CD4-positive, alpha-beta T cell treated with Interleukin-4 for 1 hour (primary cell): ENCODE data around the gene CERCAM.
"Not testable (repeated sequence)": the region's sequence is repeated elsewhere in the genome, so short reads cannot be mapped to it uniquely, and the experiment has no call there.

ENCODE experiments used
- DNase-seq, 2 donors: peaks; one replicate each; pipeline ENCODE4 v3.0.0-alpha.2; 2020 to 2022

CERCAM gene

DNA sequence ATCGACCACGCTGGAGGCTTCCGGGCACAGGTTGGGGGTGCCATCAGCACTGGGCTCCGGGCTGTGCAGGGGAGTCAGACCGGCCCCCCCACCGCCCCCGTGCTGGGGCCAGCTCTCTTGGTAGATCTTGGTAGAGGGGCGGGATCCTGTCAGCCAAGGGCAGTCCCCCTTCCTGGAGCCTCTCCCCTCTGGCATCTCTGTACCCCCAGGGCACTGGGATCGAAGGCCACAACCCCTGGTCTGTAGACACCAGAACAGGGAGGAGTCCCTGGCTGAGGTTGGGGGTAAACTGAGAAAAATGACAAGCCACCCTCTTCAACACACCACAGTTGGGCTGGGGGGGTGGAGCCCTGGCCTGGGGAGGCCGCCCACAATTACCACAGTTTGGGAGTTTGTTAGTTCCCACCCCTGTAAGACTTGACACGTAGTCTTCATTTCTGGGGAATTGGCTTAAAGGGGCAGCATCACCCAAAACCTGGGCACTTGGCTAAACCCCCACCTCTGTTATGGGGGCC, 882 bp downstream of the CERCAM start:
- DNase-seq = peak in 1 of 2 donors; percentile 8

DNA sequence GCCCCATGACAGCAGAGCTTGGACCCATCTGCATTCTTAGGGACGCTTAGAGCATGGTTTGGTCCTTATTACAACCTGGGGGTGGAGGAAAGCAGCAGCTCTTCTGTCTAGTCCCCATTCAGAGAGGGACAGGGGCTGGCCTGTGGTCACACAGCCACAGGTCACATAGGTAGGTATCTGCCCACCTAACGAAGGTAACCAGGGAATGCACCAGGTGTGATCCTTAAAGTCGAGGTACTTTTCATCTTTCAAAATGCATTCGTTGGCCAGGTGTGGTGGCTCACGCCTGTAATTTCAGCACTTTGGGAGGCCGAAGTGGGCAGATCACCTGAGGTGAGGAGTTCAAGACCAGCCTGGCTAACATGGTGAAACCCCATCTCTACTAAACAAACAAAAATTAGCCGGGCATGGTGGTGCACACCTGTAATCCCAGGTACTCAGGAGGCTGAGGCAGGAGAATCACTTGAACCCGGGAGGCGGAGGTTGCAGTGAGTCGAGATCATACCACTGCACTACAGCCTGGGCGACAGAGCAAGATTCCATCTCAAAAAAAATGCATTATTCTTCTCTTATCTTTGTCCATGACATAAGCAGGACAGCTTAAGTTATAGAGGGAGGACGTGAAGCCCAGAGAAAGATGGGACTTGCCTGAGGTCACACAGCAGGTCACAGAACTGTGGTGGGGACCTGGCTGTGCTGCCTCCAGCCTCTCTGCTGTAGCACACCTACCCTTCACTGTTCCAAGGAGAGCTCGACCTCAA, 1.5 kb downstream of the CERCAM start:
- not testable (repeated sequence) for DNase-seq

DNA sequence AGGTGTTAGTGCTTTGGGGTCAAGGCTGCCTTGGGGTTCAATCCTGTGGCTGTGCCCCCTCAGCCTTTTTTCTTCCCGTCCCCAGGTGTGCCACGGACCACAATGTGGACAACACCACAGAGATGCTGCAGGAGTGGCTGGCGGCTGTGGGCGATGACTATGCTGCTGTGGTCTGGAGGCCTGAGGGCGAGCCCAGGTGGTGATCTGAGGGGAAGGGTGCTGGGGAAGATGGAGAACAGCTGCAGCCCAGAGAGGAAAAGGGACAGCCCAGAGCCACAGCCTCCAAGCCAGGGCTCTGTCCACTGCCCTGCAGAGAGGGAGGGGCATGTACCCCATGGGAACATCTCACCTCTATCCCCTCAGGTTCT, 2.1 kb downstream of the CERCAM start:
- DNase-seq = no peak

DNA sequence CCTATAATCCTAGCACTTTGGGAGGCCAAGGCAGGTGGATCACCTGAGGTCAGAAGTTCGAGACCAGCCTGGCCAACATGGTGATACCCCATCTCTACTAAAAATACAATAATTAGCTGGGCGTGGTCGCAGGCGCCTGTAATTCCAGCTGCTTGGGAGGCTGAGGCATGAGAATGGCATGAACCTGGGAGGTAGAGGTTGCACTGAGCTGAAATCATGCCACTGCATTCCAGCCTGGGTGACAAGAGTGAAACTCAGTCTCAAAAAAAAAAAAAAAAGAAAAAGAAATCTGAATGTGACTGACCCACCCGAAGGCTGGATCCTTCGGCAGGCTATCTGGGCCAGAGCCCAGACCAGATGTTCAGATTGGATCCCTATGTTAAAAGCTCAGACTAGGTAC, 2.7 kb downstream of the CERCAM start:
- not testable (repeated sequence) for DNase-seq

DNA sequence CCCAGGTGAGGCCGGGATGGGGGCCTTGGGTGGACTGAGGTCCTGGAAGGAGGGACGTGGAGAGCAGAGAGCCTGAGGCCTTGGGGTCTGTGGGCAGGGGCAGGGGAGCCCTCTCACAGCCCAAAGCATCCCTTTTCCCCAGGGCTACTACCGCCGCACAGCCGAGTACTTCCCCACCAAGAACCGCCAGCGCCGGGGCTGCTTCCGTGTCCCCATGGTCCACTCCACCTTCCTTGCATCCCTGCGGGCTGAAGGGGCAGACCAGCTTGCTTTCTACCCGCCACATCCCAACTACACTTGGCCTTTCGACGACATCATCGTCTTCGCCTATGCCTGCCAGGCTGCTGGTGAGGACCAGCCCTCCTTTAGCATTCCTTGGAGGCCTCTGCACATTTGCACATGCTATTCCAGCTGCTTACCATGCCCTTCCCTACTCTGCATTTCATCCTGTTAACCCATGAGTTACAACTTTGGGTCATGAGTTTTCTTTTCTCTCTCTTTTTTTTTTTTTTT, 3.7 kb downstream of the CERCAM start:
- DNase-seq = no peak

DNA sequence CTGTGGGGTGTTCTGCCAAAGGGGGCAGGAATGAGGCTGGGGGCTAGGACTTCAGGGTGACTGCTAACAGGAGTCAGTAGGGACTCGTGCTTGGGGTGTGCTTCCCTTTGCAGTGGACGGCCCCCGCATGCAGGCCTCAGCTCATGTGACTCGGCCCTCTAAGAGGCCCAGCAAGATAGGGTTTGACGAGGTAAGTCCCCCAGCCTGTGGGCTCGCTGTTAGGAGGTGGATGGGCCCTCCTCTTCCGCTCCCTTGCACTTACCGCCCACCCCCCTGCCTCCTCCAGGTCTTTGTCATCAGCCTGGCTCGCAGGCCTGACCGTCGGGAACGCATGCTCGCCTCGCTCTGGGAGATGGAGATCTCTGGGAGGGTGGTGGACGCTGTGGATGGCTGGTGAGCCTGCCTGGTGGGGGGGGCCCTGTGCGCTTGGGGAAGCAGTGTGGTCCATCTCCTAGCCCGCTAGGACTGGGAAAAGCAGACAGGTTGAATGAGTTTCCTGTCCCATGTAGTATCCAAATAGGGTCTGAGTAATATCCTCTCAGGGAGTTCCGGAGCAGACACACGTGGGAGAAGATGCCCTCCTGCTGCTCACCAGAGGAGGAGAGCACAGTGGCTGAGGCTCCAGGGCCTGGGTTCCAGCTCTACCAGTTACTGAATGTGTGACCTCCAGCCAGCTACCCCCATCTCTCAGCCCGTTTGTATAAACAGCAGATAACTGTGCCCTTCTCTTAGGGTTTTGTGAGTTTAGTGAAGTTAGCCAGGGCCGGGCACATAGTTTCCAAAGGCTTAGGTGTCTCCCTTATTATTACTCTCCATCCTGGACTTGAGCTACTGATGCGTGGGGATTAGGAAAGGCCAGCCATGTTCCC, 8.2 kb downstream of the CERCAM start:
- no peak for DNase-seq

DNA sequence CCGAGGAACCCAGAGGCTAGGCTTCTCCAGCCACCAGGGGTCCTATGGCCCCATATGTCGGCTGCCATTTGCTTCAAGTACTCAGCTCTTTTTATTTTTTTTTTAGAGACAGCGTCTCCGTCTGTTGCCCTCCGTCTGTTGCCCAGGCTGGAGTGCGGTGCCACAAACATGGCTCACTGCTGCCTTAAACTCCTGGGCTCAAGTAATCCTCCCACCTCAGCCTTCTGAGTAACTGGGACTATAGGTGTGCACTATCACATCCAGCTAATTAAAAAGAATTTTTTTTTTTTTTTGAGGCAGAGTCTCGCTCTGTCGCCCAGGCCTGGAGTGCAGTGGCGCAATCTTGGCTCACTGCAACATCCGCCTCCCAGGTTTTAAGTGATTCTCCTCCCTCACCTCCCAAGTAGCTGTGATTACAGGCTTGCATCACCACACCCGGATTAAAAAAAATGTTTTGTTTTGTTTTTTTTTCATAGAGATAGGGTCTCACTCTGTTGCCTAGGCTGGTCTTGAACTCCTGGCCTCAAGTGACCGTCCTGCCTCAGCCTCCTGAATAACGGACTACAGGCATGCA, 8.9 kb downstream of the CERCAM start:
- DNase-seq = no peak

DNA sequence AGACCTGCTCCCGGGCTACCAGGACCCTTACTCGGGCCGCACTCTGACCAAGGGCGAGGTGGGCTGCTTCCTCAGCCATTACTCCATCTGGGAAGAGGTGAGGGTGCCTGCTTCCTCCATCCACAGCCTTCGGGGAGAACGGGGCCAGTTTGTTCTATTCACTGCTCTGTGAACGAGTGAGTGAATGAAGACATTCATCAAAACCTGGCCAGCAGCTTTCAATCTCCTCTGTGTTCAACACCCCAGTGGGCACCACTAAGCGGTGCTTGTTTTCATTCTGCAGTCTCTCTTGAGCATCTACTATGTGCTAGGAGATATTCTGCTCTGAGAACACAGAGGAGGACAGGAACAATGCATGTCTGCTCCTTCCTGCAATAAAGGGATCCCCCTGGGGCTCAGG, 10.6 kb downstream of the CERCAM start:
- DNase-seq = no peak

DNA sequence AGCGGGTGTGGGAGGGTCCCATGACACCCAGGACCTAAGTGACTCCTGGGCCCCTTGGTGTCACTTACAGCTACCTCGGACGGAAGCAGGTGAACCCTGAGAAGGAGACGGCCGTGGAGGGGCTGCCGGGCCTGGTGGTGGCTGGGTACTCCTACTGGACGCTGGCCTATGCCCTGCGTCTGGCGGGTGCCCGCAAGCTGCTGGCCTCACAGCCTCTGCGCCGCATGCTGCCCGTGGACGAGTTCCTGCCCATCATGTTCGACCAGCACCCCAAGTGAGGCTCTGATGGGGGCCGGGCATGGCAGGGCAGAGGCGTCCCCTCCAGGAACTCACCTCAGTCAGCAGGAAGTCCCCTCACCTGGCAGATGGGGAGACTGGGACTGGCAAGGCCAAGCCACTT, 13.7 kb downstream of the CERCAM start:
- no peak for DNase-seq

DNA sequence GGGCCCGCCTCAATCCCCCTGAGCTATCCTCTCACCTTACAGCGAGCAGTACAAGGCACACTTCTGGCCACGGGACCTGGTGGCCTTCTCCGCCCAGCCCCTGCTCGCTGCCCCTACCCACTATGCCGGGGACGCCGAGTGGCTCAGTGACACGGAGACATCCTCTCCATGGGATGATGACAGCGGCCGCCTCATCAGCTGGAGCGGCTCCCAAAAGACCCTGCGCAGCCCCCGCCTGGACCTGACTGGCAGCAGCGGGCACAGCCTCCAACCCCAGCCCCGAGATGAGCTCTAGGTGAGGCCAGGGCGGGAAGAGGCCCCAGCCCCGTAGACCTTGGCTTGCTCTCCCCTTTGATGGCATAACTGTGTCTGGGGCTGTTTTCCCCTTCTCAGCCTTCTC, 15.0 kb downstream of the CERCAM start:
- DNase-seq = no peak

DNA sequence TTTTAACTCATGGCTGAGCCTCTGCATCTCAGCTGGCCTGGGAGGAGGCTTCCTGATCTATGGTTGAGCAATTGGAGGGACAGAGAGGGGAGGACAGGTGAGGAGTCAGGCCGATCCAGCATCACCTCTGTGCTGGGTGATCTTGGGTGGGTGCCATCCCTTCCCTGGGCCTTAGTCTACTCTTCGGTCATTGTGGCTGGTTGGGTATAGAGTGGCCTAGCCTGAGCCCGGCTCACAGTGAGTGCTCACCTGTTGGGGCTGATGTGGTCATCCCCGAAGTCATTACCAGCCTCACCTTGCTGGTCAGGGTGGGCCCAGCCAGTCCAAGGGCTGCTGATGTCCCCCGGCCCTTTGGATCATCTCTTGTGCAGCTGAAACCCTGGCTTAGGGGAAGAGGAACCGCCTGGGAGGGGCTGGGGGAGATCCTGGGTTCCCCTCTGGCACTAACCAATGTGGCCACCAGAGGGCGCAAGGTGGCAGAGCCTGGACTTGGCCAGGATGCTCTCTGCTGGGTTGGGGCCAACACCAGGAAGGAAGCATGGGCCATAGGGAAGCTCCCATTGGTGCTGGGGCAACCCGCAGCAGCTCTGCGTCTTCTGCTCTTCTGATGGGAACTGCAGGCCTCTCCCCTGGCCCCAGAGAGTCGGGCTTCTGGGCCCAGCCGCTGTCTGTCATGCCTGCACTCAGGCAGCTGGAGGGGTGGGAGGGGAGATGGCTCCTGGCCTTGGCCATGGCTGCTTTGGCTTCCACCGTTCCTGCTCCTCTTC, 17.9 kb downstream of the CERCAM start:
- peak; percentile 76 for DNase-seq

DNA sequence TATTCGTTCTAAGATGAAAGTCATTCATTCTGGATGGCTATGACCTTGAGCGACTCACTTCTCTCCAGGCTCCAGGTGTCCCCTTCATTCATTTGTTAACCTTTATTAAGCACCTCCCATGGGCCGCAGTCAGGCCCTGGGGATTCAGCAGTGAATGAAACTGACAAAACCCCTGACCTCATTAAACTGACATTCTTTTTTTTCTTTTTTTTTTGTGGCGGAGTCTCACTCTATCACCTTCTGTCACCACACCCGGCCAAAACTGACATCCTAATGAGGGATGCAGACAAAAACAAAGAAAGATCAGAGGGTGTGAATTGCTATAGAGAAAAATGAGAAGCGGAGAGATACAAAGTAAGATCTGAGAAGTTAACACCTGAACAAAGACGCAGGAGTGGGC, 18.6 kb downstream of the CERCAM start:
- DNase-seq = no peak

DNA sequence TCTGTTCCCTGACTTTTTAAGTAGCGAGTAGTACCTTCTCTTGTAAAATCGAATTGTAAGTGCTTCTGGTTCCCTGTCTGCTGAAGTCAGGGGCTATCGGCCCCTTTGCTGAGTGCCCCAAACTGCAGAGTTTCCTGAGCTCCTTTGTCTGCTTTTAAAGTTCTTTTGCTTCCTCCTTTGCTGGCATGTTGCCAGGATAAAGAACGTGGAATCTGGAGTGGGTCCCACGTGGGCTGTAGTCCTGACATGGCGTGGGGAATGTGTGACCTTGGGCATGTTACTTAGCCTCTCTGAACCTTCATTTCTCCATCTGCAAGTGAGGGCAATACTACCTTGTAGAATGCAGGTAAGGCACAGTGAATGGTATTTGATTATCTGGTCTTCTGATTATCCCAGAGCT, 21.5 kb downstream of the CERCAM start:
- no peak for DNase-seq

DNA sequence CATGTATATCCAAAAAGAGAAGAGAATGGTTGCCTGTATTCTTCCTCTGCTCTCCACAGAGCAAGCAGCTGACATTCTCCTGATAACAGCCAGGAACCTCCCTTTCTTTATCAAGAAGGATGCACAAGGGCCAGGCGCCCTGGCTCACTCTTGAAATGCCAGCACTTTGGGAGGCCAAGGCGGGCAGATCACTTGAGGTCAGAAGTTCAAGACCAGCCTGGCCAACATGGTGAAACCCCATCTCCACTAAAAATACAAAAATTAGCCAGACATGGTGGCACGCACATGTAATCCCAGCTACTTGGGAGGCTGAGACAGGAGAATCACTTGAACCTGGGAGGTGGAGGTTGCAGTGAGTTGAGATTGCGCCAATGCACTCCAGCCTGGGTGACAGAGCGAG, 25.8 kb downstream of the CERCAM start:
- not testable (repeated sequence) for DNase-seq

DNA sequence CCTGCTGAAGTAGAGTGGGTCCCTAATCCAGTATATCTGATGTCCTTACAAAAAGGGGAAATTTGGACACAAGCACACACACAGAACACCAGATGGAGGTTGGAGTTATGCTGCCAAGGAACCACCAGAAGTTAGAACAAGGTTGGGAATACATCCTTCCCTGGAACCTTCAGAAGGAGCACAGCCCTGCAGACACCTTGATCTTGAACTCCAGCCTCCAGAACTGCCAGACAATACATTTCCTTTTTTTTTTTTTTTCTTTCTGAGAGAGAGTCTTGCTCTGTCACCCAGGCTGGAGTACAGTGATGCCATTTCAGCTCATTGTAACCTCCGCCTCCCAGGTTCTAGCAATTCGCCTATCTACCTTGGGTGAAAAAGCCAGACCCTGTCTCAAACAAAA, 28.1 kb downstream of the CERCAM start:
- DNase-seq = no peak

DNA sequence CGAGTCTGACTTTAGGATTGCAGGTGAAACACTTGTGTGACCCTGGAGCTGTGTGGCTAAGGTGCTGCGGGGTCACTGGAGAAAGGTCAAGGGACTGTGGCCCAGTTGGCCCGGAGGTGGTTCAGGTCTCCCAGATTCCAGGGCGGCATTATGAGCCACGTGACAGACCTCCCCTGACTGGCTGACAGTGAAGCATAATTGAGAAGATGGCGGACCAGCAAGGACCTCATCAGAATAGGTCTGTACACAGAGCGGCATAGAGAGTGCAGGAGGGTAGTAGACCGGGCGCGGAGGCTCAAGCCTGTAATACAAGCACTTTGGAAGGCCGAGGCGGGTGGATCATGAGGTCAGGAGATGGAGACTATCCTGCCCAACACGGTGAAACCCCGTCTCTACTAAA, 34.3 kb downstream of the CERCAM start:
- no peak for DNase-seq

DNA sequence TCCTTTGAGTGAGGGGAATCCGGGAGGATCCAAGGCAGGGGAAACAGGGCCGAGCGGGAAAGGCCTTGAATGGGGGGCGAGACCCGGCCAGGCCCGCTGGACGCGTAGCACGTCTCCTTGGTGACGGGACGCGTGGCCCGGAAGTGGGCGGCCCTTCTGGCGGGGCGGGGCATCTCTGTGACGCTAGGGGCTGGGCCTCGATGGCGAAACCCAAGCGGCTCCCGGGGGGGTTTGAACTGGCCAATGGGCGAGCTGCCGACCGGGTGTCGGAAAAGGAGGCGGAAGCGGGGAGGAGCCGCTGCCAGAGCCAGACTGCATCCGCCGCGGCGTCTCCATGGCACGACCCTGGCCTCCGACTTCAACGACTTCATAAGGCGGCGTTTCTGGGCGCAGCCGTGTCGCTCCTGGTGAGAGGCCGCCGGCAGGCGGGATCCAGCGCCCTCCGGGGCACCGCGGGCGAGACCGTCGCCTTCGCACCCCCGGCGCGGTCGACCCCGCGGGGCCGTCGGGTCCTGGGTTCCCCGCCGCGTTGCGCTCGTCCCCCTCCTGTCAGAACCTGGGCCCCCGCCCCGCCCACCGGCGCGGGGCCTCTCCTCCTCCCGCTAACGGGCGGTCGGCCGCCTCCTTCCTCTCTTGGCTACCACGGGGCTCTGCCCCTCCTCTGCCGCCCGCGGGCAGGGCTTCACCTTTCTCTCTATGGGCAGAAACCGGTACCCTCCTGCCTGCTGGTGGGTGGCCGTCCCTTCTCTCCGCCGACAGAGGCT, 35.4 kb downstream of the CERCAM start, which contains the start of gene ODF2:
Gene ODF2, plus strand, starts transcription at position 158 of the 764 bp plus-strand sequence. Its CDS starts 86 bp downstream, at position 244.
- DNase-seq = peak; percentile 97 to 98

DNA sequence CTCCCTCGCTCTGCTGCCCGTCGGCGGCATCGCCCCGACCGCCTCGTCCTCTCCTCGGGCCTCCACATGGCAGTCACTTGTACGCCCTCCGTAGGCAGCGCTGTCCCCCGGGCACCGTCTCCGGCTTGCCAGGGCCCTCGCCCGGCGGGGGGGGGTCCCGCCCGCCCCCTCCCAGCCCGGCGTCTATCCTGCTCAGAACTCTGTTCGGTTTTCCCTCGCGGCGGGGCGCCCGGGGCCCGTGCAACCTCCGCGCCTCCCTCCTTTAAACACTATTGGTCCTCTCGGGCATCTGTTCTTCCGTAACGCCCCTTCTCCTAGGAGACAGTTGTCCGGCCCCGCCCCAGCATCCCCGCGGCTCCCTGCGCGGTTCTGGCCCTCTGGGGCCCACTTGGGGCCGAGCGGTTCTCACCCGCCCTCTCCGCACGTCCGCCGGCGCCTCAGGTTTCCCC, 36.0 kb downstream of the CERCAM start:
- peak; percentile 63 to 76 for DNase-seq

DNA sequence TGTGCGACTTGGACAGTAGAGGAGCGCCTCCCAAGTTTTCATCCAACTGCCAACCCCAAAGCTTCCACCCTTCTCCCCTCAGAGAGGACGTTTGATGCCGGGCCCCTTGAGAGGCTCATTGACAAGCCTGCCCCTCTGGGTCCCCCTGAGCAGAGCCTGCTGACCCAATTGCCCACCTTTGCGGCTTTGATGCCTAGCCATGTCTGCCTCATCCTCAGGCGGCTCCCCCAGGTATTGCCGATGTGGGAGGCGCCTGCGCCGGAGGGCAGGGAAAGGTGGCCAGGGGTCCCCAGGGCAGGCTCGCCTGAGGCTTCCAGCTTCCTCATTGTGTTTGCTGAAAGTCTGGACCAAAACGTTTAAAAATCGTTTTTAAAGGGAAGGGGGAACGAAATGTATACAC, 36.5 kb downstream of the CERCAM start:
- no peak for DNase-seq

DNA sequence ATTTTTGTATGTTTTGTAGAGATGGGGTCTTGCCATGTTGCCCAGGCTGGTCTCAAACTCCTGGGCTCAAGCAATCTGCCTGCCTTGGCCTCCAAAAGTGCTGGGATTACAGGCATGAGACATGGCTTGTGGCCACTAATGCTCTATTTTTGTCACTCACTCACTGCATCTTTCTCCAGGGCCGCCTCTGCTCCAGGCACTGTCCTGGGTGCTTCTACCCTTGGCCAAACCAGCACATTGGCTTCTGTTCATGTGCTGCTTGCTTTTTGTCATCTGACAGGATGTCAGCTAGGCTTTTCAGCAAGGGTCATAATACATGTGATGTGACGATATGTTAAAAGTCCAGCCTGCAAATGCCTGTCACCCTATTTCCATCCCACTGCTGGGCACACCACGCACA, 38.4 kb downstream of the CERCAM start:
- DNase-seq = no peak

DNA sequence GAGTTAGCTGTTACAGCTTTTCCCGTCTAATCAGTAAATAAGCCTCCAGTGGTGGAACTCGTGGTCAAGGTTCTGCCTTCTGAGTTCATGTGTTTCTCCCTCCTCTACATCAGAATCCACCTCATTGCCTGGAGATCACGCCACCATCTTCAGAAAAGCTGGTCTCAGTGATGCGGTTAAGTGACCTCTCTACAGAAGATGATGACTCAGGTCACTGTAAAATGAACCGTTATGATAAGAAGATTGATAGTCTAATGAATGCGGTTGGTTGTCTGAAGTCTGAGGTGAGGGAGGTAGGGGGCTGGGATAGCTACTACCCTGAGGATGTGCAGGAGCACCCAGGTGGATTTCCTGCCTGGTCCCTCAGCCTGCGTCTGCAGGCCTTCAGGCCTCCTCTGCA, 48.4 kb downstream of the CERCAM start:
- no peak for DNase-seq

DNA sequence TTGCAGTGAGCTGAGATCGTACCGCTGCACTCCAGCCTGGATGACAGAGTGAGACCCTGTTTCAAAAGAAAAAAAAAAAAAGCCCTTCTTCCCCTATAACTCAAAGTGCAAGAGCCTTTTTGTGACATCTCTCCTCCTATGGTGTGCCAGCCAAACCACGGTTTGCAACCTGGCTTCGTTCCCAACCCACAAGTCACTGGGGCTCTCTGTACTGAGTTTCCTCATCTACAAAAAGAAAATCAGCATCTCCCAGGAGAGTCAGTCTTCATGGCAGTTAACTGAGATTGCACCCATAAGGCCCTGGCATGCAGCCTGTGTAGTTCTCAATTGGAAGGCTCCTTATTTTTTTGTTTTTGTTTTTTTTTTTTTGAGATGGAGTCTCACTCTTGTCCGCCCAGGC, 49.9 kb downstream of the CERCAM start:
- DNase-seq = no peak
